ENCODE measurements around the gene OTOF.

OTOF gene

DNA sequence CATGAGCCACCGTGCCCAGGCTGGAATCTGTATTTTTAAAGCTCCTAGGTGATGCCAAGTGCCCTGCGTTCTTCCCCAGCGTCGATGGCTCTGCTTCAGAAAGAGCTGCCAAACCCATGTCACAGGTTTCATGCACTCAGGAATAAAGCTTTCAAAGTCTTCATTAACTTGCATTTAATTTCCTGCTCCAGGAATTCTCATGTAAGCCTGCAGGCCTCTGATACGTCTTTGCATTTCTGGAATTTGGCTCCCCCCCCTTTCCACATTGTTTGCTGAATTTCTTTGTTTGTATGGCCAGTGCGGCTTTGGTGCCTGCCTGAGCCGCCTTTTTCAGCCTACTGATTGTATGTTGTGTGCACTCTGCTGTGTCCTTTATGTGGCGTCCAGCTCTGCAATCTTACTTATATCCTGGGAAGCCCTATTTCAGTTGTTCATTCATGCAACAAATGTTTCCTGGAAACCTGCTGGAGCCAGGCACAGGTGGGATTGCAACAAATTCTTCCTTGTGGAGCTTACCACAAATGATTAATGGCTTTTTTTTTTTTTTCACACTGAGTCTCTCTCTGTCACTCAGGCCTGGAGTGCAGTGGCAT lies 17.9 kb upstream of the OTOF start:
- DNase-seq: no peak

DNA sequence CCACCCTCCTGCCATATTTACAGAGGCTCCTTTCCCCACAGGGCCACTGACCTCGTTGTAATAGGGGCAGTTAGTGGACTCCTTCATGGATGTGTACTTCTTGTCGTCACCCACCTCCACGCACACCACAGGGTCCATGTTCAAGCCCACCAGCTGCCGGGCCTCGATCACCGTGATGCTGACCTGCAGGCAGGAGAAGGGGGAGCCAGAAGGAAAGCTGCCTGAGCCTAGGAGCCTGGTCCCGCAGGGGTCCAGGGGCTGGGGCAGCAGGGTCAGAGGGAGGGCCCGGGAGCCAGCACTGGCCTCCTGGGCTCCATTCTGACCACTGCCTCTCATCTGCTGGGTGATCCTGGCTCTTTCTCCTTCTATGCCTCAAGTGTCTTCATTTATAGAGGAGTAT lies 17.0 kb upstream of the OTOF start:
- no peak for DNase-seq

- DNase-seq: no peak
These were observed 16.3 kb upstream of the OTOF start for GRCh38 chr2:26494199-26494598.

DNA sequence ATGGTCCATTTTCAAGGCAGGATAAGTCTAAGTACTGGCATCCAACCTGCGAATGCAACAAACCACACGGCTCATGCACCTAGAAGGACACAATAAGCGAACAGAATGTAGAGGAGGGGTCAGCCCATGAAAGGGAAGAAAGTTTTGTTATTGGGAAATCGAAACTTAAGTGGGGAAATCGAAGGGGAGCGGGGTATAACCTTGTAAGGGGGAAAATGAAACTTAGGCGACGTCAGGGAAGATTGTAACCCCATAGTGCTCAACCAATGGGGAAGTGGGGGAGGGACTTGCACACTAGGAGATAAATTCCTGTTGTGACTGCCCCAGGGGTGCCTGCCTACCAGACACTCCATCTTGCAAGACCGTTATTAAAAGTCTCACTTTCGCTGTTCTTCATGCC lies 15.6 kb upstream of the OTOF start:
- no peak for DNase-seq

GRCh38 chr2:26492749-26493515 lies 15.0 kb upstream of the OTOF start:
- DNase-seq: no peak

DNA sequence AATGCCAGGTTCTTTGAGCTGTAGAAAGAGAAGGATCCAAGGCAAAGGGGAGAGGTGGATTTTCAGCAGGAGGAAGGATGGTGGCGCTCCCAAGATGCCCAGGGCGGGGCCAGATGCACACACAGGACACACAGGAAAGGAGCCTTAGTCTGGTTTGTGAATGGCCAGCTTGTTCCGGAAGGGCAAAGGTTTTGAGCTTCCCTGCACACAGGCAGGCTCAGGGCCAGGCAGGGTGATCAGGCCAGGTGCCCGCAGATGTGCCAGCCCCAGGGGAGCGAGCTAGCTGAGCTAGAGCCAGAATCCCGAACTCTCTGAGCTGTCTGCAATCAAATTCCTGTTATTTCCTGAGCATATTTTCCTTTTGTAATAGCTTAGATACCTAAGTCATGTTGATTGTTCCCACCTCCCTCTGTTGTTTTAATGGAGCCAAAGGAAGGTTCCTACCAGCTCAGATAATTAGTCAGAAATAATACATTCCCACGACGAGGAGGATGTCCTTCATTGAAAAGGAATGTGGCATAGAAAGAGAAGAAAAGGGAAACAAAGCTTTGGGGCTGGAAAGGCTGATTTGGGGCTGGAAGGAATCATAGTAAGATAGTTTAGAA lies 13.7 kb upstream of the OTOF start:
- no peak for DNase-seq

- DNase-seq: no peak
These were observed 11.4 kb upstream of the OTOF start for GRCh38 chr2:26489213-26489850.

GRCh38 chr2:26488463-26489212 lies 10.7 kb upstream of the OTOF start:
- peak; percentile 66 to 86 for DNase-seq

GRCh38 chr2:26487192-26487591 lies 9.3 kb upstream of the OTOF start:
- DNase-seq: no peak

GRCh38 chr2:26486789-26487188 lies 8.9 kb upstream of the OTOF start:
- no peak for DNase-seq

DNA sequence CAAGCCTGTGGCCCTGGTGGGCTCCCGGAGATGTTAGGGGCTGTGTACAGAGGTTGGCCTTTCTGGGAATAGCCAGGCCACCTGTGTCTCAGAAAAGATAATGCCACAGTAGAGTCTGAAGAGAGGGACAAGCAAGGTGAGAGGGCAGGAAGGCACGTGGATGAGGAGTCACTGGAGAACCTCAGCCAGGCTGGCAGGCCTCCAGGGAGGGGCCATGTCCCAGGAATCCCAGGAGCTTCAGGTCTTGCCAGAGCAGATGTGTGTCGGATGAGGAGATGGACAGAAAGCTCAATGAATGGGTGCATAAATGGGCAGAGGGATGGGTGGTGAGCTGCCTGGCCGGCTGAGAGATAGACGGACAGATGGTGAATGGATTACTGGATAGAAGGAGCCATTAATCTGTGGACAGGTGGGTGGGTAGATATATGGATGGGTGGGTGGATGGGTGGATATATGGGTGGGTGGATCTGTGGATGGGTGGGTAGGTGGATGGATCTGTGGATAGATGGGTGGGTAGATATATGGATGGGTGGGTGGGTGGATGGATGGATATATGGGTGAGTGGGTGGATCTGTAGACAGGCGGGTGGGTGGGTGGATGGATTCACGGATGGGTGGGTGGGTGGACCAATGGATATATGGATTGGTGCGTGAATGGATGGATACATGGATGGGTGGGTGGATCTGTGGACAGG lies 7.9 kb upstream of the OTOF start:
- DNase-seq: no peak

GRCh38 chr2:26485099-26485498 lies 7.2 kb upstream of the OTOF start:
- DNase-seq: no peak

GRCh38 chr2:26484579-26484978 lies 6.7 kb upstream of the OTOF start:
- DNase-seq: no peak

DNA sequence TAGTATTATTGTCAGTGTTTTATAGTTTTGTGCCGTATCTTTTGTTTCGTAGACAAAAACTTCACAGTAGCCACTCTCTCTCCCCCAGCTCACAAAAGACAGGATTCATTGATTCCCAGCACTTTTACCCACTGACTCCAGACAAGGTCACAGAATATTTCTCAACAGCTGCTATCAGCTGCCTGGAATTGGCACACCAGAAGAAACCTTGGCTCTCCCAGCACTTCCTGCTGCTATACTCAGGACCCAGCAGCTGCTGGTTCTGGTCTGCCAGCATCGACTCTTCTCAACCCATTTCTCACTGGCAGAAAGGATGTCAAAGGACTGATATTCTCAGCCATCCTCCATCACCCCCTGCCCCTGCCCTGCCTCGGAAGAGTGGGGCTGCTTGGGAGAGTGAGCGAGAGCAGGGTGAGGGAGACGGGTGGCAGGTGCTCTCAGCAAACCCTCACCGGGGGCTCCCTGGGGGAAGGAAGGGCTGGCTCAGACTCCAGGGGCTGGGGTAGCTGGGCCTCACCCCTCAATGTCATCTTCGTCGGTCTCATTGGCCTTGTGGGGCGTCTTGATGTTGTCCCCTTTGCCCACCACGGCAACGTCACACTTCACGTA lies 6.1 kb upstream of the OTOF start:
- DNase-seq: peak; percentile 49 to 75

DNA sequence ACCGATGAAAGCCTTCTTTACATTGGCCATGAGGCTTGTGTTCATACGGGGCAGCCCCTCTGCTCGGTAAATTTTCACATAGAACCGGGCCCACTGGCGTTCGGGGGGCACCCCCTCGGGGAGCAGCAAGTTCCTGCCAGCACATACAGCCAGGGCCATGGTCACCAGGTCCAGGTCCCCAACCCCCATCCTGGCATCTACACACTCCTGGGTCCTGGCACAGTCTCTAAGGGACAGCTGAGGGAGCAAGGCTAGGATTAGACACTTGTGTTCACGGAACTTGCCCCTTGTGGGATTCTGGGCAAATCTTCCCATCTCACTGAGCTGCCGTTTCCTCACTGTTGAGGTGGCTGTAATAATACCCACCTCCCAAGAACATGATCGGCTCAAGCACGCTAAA lies 5.6 kb upstream of the OTOF start:
- no peak for DNase-seq

DNA sequence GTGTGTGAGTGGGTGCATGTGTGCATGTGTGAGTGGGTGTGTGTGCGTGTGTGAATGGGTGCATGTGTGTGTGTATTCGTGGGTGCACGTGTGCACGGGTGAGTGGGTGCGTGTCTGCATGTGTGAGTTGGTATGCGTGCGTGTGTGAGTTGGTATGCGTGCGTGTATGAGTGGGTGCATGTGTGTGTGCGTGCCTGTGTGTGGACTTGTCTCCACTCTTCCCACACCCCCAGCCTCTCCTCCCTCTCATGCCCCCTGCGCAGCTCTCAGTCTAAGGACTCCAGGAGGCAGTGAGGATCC lies 5.1 kb upstream of the OTOF start:
- DNase-seq: no peak

- no peak for DNase-seq
These were observed 4.5 kb upstream of the OTOF start for GRCh38 chr2:26482211-26483026.

DNA sequence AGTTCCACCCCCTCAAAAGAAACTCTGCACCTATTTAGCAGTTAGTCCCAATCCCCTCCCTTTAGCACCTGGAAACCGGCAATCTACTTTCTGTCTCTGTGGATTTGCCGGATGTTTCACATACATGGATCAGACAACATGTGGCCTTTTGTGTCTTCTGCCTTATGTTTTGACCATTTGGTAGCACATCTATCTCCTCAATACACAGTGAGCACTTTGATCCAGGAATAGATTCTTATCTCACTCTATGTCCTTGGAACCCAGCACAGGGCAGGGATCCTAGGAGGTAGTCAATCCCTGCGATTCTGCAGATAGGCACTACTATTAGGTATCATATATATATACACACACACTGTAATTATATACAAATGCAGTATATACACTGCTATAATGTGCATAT lies 3.8 kb upstream of the OTOF start:
- no peak for DNase-seq

- DNase-seq: no peak
These were observed 2.9 kb upstream of the OTOF start for GRCh38 chr2:26480566-26481423.

- DNase-seq: no peak
These were observed 2.1 kb upstream of the OTOF start for GRCh38 chr2:26479789-26480565.

Measured in NCI-H446 (cell line).